SKM-1 treated with dmso at 0.1 percent for 144 hours (cell line): ENCODE measurements around the gene HTT-AS.
"Not testable (repeated sequence)": the region's sequence is repeated elsewhere in the genome, so short reads cannot be mapped to it uniquely, and the experiment has no call there.

Experiments
- DNase-seq: peaks from one replicate; lab custom pipeline; 2025; ENCODE audit not compliant: unreplicated experiment; lab: John Stamatoyannopoulos, UW

Gene HTT-AS

DNA sequence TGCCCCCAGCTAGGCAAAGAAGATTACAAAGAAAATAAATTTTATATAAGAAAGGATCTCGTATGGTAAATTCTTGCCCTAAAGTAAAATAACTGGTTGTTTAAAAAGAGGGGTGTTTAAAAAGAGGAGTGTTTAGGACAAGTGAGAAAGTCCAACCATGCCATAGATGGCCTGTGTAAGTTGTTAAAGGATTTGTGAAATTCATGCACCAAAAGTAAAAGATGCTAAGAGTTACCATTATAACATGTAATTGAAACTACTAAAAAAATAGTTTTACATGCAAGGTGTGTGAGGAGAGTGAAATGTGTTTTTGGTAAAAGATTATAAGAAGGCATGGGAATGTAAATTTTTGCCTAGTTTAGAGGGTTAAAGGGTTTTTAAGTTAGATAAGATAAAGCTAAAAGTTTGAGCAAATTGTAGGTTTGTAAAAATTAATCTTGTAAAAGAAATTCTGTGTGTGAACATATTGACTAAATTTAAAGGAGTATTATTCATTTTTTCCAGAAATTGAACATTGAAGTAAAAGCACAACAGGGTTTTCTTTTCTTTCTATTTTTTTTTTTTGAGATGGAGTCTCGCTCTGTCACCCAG lies 20.1 kb downstream of the HTT-AS start:
- DNase-seq: no peak

DNA sequence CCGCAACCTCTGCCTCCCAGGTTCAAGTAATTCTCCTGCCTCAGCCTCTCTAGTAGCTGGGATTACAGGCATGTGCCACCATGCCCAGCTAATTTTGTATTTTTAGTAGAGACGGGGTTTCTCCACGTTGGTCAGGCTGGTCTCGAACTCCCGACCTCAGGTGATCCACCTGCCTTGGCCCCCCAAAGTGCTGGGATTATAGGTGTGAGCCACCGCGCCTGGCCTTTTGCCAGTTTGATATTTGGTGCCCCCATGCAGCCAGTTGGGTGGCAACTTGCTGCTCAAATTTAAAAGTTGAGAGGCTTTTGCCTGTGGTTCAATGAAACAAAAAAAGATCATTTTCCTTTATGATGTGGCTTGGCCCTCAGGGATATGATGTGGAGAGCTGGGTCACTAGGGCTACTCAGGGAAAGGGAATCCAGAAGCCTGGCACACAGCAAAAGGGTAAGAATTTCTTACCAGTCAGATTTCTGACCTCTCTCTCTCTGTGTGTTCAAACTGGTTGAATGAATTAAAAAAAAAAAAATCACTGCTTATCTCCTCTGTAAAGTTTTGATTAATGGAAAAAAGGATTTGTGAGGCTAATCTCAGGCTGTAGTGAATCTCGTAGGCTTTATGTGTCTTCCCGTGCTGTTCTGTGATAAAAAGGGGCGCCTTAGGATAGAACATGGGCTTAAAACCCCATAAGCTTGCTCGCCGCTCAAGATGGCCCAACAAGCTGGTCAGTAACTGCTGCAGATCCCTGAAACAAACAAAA lies 23.0 kb downstream of the HTT-AS start:
- not testable (repeated sequence) for DNase-seq

DNA sequence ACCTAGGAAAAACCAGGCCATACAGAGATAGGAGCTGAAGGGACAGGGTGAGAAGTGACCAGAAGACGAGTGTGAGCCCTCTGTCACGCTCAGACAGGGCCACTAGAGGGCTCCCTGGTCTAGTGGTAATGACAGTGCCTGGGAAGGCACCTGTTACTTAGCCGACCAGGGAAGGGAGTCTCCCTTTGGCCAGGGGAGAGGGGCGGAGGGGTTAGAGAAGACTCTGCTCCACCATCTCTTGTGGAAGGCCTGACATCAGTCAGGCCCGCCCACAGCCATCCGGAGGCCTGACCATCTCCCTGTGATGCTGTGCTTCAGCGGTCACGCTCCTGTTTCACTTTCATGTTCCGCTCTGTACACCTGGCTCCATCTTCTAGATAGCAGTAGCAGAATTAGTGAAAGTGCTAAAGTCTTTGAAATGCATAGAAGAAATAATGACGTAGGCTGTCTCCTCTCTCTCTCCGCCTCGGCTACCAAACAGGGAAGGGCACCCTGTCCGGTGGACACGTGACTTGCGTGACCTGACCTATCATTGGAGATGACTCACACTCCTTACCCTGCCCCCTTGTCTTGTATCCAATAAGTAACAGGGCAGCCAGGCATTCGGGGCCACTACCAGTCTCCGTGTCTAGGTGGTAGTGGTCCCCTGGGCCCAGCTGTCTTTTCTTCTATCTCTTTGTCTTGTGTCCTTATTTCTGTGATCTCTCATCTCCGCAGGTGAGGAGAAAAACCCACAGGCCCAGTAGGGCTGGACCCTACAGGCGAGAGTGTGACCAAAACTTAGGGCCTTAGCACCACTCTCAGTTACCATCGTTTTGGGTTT lies 26.7 kb downstream of the HTT-AS start:
- peak; percentile 64 for DNase-seq

DNA sequence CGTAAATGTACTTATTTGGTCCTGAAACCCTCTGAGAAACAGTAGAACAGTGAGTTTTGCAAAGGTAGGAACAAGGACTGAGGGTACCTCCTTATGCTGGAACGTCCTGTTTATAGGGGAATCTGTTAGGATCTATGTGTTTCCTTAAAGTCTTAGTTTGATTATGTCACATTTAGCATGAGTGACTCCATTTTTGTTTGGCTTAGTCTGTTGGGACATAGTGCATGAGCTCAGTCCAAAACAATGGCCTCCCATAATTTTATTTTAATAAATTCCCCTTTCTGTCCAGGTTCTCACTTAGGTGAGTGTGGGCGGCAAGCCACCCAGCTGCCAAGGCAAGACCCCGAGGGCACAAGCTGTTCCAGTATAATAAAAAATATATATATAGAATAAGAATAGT lies 27.7 kb downstream of the HTT-AS start:
- DNase-seq: no peak

DNA sequence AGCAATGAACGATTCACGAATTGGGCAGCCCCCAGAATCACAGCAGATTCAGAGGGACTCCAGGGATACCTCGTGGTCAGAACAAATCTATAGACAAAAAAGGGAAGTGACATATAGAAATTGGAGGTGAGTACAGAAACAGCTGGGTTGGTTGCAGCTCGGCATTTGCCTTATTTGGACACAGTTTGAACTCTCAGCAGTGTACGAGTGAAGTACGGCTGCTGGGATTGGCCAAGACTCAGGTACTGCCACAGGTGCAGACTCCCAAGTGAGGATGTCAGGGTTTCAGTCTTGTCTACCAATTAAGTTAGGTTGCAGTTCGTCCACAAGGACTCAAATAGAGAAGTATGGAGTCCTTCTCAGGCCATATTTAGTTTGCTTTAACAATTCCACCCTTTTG lies 28.2 kb downstream of the HTT-AS start:
- no peak for DNase-seq

DNA sequence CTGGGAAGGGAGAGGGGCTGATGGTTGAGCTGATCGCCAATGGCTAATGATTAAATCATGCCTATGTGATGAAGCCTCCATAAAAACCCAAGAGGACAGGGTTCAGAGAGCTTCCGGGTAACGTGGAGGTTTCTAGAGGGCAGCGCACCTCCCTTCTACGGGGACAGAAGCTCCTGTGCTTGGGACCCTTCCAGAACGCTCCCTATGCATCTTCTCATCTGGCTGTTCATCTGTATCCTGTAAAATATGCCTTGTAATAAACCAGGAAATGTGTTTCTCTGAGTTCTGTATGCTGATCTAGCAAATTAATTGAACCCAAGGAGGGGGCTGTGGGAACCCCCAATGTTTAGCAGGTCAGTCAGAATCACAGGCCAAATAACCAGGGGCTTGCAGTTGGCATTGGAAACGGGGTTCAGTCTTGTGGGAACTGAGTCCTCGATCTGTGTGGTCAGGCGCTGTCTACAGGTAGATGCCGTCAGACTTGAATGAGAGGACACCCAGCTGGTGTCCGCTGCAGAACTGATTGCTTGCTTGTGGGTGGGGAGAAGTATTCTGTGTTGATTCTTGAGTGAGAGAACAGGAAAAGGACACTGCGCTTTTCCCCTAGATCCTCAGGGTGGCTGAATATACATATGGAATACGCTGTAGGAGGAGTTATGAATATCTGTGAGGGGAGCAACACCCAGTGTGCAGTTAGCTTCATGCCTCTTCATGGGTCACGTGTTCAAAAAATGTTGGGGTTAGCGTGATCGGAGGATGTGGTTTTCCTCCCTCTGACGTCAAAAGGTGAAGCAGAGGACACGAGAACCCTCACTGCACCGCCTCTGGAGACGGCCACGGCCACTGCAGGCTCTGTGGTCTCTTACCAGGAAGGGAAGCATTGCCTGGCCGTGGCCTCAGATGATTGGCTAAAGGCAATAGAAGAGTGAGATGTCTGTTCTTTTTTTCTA lies 29.2 kb downstream of the HTT-AS start:
- DNase-seq: peak; percentile 7

DNA sequence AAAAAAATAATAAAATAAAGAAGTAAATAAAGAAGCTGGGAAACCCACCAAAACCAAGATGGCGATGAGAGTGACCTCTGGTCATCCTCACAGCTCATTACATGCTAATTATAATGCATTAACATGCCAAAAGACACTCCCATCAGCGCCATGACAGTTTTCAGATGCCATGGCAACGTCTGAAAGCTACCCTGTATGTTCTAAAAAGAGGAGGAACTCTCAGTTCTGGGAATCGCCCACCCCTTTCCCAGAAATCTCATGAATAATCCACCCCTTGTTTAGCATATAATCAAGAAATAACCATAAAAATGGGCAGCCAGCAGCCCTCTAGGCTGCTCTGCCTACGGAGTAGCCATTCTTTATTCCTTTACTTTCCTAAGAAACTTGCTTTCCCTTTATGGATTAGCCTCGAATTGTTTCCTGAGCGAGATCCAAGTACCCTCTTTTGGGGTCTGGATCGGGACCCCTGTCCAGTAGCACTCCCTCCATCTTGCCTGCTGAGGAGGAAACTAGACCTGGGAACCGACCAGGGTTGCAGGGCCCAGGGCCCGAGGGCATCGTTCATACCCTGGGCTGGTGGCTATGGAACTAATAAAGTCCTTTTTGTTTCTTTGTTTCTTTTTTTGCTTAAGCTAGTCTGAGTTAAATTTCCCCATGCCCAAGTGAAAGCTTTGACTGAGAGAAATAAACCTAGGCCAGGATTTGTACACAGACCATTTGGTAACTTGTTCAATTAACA lies 30.9 kb downstream of the HTT-AS start:
- no peak for DNase-seq

DNA sequence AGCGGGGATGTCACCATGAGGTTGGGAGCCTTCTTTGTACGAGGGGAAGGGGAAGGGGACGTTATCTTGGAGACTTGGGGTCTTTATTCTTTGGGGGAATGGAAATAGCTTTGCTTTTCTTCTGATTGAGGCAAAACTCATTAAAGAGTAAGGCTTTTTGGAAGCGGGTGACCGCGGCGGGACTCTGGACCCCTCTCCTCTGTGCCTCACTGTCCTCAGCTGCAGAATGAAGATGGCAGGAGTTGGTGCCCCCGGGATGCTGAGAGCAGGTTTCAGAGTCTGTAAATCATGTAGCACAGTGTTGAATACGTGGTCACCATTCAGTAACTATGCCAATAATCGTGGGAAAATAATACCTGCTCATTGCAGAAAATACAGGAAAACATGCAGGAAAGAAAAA lies 32.1 kb downstream of the HTT-AS start:
- no peak for DNase-seq

DNA sequence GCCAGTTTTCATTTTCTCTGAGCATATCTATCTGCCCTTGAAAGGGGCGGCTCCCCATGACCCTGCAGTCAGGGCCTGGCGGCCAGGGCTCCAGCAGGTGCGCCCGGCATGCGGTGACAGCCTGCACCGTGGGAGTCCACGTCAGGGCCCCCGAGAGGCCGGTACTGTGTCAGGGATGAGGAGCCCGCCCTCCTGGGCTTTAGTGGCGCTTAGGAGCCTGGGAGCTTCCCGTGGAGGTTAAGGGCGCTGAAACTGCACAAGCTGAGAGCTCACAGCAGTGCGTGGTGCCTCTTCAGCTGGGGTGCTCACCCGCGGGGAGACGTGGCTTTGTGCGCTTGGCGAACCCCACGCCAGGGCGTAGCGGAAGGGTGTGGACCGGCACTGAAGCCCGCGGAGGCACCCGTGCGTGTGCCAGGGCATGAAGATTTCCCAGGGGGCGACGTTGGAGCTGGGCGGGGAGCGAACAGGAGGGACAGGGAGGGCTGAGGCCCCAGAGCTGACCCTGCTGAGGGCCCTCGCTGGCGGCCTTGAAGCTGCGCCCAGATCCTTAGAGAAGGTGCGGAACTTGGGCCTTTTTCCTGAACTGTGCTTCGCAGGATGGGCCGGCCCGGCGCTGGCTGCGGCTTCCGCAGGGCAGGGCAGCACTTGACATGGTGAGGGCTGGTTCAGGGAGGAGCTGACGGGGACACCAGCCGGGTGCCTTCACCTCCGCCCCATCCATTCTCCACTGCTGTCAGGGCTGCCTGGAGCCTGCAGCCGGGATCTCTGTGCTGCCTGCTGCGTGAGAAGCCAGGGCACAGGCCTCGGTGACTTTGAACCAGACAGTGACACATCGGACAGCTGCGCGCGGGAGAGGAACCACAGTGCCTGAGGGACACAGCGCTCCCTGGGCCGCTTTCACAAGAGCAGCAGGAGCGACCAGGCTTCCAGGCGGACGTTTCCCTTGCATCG lies 32.9 kb downstream of the HTT-AS start:
- no peak for DNase-seq

DNA sequence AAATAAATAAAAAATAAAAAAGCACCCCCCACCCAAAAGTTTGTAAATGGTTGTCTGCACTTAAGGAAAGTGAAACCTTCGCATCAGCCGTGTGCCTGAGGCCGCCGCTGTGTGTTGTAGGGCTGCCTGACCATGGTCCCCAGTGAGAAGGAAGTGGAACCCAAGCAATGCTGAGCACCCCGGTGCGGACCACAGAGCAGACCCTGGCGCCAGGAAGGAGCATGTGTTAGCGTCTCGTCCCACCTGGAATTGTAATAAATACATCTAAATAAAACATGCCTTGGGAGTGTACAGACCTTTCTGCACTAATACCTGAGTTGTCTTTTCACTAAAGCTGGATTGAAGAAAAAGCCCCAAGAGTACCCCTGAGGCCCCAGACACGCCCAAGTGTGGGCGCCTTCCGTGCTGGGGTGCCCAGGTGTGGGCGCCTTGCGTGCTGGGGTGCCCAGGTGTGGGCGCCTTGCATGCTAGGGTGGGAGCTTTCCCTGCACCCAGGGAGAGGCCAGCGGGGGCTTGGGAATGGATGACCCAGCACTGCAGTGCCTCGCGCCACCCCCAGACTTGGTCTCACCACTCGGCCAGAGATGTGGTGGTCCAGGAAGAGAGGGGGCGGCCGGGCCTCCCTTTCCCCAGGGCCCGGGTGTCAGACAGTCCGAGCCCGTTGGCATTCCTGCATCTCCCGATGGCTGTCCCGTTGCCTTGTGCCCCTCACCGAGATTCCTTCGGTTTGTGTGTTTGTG lies 33.7 kb downstream of the HTT-AS start:
- no peak for DNase-seq

DNA sequence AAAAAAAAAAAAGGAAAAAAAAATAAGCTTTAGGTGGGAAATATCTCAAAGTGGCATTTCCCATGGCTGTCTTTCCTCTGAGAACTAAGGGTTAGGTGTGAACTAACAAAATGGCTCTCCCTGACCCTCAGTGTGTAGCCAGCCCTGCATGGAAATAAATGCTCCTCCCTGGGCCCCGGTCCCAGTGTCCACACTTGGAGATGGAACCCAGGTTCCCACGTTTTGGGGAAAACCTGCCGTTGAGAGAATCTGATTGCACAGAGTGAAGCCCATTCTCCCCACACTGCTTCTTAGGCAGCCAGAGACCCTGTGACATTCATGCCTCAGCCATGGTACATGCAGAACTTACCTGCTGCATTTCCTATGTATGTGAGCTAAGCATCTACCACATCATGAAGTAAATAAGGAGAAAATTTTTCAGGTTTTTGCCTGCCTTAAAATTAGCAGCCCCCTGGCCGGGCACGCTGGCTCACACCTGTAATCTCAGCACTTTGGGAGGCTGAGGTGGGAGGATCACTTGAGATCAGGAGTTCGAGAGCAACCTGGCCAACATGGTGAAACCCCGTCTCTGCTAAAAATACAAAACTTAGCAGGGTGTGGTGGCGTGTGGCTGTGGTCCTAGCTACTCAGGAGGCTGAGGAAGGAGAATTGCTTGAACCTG lies 34.5 kb downstream of the HTT-AS start:
- DNase-seq: no peak

DNA sequence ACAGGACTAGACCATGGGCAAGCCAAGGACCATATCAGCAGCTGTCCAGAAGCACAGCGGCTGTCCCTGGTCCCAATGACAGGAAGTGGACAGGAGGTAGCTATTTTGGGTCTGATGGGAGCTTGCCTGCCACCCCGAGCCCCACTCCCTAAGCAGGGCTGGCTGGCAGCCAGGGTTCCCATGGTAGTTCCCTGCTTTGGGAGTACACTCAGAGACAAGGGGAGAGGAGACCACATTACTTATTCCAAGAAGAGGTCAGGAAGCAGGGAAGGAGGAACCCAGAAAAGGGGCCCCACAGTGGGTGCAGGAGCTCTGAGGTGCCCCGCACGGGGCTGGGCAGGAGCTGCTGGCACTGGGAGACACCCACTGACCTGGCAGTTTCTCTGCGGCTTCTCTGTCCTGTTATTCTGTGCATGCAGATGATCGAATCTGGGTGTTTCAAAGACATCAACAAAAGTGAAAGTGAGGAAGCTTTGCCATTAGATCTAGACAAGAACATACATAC lies 36.3 kb downstream of the HTT-AS start:
- DNase-seq: no peak

DNA sequence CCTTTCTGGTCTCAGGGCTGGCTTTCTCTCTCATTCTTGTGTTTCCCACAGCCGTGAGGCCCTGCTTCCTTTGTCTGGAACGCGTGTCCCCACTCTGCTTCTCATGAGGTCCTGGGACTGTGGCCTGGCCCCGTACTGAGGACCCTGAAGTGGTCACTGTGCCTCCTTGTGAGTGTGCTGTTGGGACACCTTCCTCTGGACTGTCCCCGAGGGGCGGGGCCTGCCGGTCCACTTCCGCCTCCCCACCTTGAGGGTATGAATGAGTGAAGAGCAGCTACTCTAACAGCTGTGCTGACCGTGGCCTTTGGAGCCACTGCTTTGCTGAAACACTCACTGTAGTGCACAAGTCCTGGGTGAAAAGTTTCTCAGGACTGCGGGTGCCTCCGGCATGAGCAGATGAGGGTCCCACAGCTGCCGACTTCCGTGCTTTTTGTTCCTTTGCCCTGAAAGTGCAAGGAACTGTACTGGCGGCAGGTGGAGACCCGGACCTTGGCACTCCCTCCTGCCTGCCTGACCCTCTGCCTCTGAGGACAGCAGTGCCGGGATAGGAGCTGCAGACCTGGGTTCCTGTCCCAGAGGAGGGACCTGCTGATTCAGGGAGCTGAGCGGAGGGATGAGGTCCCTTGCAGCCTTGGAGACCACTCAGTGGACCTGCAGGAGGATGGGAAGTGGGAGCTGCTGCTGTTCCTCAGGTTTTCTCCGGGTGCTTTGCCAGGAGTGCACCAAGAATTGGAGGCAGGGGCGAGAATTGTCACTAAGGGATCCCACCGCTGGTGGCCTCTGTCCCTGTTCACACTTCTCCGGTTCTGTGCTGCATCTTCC lies 38.0 kb downstream of the HTT-AS start:
- DNase-seq: no peak

DNA sequence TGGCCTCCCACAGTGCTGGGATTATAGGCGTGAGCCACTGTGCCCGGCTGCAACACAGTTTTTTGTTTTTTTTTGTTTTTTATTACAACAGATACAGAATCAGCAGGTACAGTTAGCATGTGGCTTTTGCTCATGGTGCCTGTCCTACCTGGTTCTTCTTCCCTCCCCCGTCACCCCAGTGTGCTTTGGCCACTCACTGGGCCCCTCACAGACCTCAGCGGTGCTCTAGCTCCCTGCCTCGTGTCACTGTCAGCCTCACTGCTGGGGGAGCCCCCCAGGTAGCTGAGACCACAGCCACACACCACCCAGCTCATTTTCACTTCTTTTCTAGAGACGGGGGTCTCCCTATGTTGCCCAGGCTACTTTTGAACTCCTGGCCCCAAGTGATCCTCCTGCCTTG lies 38.7 kb downstream of the HTT-AS start:
- DNase-seq: no peak

DNA sequence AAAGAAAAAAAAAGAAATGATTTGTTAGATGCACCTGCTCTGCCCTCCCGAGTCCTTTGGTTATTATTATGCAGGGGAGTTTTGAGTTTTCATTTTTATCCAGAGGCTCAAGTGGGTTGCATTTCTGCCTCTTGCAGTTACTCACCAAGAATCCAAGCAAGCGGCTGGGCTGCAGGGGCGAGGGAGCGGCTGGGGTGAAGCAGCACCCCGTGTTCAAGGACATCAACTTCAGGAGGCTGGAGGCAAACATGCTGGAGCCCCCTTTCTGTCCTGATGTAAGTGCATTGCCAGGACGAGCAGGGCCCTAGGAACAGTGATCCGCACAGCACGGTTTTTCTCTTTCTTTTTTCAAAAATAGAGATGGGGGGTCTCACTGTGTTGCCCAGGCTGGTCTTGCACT lies 39.1 kb downstream of the HTT-AS start:
- no peak for DNase-seq

DNA sequence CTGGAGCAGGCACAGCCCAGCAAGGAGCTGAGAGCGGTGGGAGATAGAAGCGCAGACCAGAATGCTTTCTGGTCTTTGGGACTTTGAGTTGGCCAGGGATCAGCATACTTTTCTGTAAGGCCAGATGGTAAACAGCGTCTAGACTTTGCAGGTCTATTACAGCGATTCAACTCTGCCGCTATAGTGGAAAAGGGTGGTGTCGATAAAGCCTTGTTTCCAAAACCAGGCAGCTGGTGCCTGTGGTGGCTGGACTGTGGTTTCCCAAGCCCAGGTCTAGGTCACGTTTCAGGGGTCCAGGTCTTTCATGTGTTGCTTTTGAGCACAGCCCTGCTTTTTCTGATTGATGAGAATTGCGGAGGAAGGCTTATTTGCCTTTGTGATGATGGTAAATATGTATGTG lies 40.1 kb downstream of the HTT-AS start:
- no peak for DNase-seq
